Activated CD8-positive, alpha-beta T cell treated with anti-CD3 and anti-CD28 coated beads for 36 hours (primary cell): ENCODE results near the gene BTN2A1. TPM values are rescaled to one million over a fixed set of nuclear protein-coding genes. Genes with fewer than 3 reads are reported as not detected.

Source experiments
- ATAC-seq: fragments of 200-7000 bp; cut with Tn5 transposase; one replicate; pipeline ENCODE4 v1.10.0; 2021; ENCODE audit warnings: mild to moderate bottlenecking, moderate library complexity
- CTCF ChIA-PET: fragments of 350-600 bp; sonication (Branson Sonifier 250); formaldehyde crosslinking; loops from one replicate; lab custom pipeline; 2021; ENCODE audit warnings: antibody characterized with exemption; lab: Charles Lee
- POLR2A ChIA-PET: fragments of 350-600 bp; sonication (Branson Sonifier 250); formaldehyde crosslinking; loops from one replicate; lab custom pipeline; 2021; ENCODE audit warnings: antibody characterized with exemption; lab: Charles Lee
- DNase-seq: peaks from one replicate; pipeline ENCODE4 v3.0.0-alpha.2; 2020
- H3K27ac Mint-ChIP-seq: one replicate; pipeline ENCODE4 v1.8.0; 2021; ENCODE audit warnings: mild to moderate bottlenecking, mixed read lengths
- H3K27me3 Mint-ChIP-seq: one replicate; pipeline ENCODE4 v1.8.0; 2021; ENCODE audit warnings: mixed read lengths
- H3K36me3 Mint-ChIP-seq: one replicate; pipeline ENCODE4 v1.8.0; 2021; ENCODE audit warnings: low read depth, mixed read lengths
- H3K4me1 Mint-ChIP-seq: one replicate; pipeline ENCODE4 v1.8.0; 2021; ENCODE audit warnings: low read depth, mixed read lengths
- H3K4me3 Mint-ChIP-seq: one replicate; pipeline ENCODE4 v1.8.0; 2021; ENCODE audit warnings: mild to moderate bottlenecking, moderate library complexity, mixed read lengths
- H3K9me3 Mint-ChIP-seq: one replicate; pipeline ENCODE4 v1.8.0; 2021; ENCODE audit warnings: mixed read lengths
- CTCF ChIP-seq: fragments of 200-600 bp; IDR thresholded peaks from one replicate; pipeline ENCODE4 v1.8.0; 2022; ENCODE audit warnings: antibody characterized with exemption, mild to moderate bottlenecking
- intact Hi-C: fragments of 100-400 bp; cut with micrococcal nuclease; formaldehyde crosslinking; loops from one replicate; pipeline ENCODE4 v1.10.0; 2022
- total RNA-seq, 2 experiments: library from RNA; stranded (reverse); gene quantifications; one replicate each; pipeline ENCODE4 v1.2.3, GENCODE V29; 2021

BTN2A1 gene
- total RNA-seq, 2 experiments from 2014 or later = 14.2 to 16.2 TPM

DNA sequence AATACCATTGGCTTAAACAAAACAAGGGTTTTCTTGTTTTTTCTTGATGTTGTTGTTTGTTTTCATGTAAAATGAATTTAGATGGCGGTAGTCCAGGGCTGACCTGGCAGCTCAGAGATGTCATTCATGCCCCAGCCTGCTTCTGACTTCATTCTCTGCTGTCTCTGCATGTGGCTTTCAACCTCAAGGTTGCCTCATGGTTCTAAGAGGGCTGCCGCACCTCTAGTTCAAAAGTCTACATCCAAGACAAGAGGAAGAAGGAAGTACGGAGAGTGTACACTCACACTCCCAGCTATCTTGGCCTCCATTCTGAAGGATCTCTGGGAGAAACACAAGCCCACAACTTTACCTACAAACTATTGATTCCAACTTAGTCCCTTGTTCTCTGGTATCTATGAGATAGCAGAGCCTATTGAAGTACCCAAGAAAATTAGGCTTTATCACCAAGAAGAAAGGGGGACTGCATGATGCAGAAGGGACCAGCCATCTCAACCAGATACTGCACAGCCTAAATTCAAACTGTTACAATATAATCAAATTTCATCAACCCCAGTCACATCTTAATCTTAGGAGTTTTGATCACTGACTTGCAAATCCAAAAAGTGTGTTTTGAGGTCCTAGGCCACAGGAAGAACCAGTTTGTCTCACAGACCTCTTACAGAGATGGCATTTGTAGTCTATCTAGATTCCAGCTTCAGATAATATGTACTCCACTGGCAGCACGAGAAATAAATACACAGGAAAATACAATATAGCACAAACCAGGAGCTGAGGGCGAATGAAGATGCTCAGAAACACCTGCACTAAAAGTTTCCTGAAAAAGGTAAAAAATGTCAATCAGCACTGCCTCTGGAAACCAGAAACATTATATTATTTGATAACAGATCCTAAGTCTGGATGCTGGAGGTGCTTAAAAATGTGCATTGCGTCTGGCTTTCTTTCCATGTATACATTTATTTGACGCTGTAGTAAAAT, 18.3 kb upstream of the BTN2A1 start:
- DNase-seq (no peak), ATAC-seq (no peak)
- peaks cover 20% of the 10 kb centered on the region for H3K36me3 Mint-ChIP-seq
- TF ChIP-seq CTCF = no peak
- peak overlapping the region; percentile 94 for H3K27ac Mint-ChIP-seq
- H3K4me3 Mint-ChIP-seq = peak overlapping the region; percentile 89
- POLR2A ChIA-PET = interaction anchor here (0.9 to 2.7 kb wide), 2 partner anchors 98 kb away, joined by 3 to 7 read pairs; partner anchors contain the start of gene HMGN4
- CTCF ChIA-PET = no interaction called here
- H3K4me1 Mint-ChIP-seq = peaks cover 33% of the 10 kb centered on the region
- intact Hi-C loops = no loop called here
- H3K27me3 Mint-ChIP-seq = no peaks in the 10 kb centered on the region
- peaks cover 4% of the 10 kb centered on the region for H3K9me3 Mint-ChIP-seq

GRCh38 chr6:26440977-26441358, 16.8 kb upstream of the BTN2A1 start:
- Mint-ChIP-seq H3K27ac (peak overlapping the region; percentile 94), H3K36me3 (peaks cover 34% of the 10 kb centered on the region), H3K4me3 (peak overlapping the region; percentile 89), H3K4me1 (peaks cover 48% of the 10 kb centered on the region), H3K9me3 (no peaks in the 10 kb centered on the region), H3K27me3 (no peaks in the 10 kb centered on the region)
- ATAC-seq (no peak), DNase-seq (no peak)
- CTCF ChIA-PET = no interaction called here
- intact Hi-C loops = no loop called here
- POLR2A ChIA-PET = interaction anchor here (1.2 to 2.7 kb wide), 3 partner anchors 10 to 97 kb away, joined by 3 to 7 read pairs (median 4); partner anchors contain the start of gene HMGN4
- no peak for TF ChIP-seq CTCF

- ChIA-PET CTCF (no interaction called here), POLR2A (interaction anchor here (2.7 kb wide), 1 partner anchor 96 kb away, joined by 7 read pairs; the partner anchor contains the start of gene HMGN4)
- Mint-ChIP-seq H3K36me3 (peaks cover 42% of the 10 kb centered on the region), H3K4me3 (peak overlapping the region; percentile 89), H3K9me3 (no peaks in the 10 kb centered on the region), H3K4me1 (peaks cover 58% of the 10 kb centered on the region), H3K27ac (peak overlapping the region; percentile 76), H3K27me3 (no peaks in the 10 kb centered on the region)
- DNase-seq = no peak
- TF ChIP-seq CTCF = no peak
- no peak for ATAC-seq
- intact Hi-C loops = no loop called here
Measured at GRCh38 chr6:26441977-26442376, 15.8 kb upstream of the BTN2A1 start.

DNA sequence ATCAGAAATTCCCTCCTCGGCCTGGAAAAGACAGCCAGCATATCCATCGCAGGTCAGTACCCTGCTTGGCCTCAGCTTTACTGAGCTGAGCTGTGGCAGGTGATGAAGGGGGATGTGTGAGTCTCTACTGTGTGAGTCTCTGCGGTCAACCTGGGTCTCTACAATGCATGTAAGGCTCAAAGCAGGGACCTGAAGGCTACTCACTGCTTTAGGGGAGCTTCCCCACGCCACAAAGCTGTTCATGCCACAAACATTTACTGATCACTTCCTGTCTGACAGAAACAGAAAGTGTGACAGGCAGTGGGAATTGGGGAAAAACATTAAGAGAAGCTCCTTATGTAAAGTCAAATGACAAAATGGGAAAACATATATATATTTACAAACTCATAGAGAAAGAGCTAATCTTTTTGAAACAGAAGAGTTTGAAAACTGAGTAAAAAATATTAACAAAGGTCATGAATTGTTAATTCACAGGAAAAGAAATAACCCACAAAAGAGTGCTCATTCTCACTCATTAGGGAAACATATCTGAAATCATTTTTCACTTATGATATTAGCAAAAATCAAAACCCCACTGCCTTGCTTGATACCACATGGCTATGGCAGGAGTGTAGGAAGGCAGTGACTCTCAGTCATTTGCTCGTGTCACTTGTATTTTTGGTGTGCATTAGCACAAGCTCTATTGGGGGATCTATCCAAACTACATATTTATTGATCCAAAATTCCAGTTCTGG, 11.7 kb upstream of the BTN2A1 start:
- Mint-ChIP-seq H3K36me3 (peaks cover 72% of the 10 kb centered on the region), H3K9me3 (no peaks in the 10 kb centered on the region), H3K27me3 (no peaks in the 10 kb centered on the region), H3K4me1 (peaks cover 60% of the 10 kb centered on the region), H3K27ac (peak overlapping the region; percentile 80), H3K4me3 (peak overlapping the region; percentile 16)
- intact Hi-C loops = no loop called here
- ATAC-seq (peak; percentile 90), DNase-seq (peak; percentile 70)
- POLR2A ChIA-PET = interaction anchor here (0.6 to 2.0 kb wide), 7 partner anchors 28 to 161 kb away, joined by 3 to 6 read pairs (median 3); a partner anchor contains a TSS
- TF ChIP-seq CTCF = no peak
- CTCF ChIA-PET = interaction anchor here (0.7 to 1.5 kb wide), 8 partner anchors 14 to 150 kb away, joined by 3 to 5 read pairs (median 4); no protein-coding TSS in a partner anchor
